HG03066 (cell line): Measurements from ENCODE around the gene ATP5PO.
"Not testable (repeated sequence)": the region's sequence is repeated elsewhere in the genome, so short reads cannot be mapped to it uniquely, and the experiment has no call there.

ENCODE experiments used
- ATAC-seq: cut with Tn5 transposase; IDR thresholded peaks from one replicate; pipeline ENCODE4 v1.9.1; 2021; ENCODE audit warnings: low read depth; ENCODE audit not compliant: unreplicated experiment

ATP5PO gene

DNA sequence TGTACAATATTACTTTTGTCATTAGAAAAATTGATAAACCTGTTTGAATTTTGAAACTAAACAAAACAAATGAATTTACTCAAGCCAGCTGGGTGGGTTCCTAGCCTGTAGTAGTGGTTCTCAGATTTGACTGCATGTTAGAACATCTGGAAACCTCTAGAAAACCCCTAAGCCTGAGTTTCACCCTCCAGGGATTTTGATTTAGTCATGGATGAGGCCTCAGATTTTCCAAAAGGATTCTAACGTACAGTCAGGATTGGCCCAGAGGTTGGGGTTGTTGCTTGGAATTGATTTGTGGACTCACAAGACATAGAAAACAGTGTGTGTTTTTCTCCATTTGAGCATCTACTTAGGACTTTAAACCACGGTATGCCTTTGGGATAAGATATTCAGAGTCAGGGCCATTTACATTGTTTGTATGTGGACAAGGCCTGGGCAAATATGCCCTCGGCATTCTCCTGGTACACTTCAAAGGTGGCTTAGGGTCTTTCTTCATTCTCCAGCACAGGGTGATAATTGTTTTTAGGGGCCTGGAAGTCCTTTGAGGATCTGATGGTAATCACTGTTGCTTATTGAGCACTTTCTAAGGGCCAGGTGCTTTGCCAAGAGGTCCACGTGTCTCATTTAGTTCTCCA lies 42.6 kb downstream of the ATP5PO start:
- no peak for ATAC-seq

DNA sequence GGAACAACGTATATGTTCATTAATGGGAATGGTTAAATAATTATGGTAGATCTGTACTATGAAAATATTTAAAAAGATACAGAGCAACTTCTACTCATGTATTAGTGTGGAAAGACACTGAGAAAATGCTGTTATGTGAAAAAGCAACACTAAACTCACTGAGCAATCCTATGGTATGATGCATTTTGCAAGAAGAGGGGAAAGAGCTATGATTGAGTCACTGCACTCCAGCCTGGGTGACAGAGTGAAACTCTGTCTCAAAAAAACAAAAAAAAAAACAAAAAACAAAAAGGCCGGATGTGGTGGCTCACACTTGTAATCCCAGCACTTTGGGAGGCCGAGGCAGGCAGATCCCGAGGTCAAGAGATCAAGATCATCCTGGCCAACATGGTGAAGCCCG lies 44.4 kb downstream of the ATP5PO start:
- ATAC-seq = no peak

DNA sequence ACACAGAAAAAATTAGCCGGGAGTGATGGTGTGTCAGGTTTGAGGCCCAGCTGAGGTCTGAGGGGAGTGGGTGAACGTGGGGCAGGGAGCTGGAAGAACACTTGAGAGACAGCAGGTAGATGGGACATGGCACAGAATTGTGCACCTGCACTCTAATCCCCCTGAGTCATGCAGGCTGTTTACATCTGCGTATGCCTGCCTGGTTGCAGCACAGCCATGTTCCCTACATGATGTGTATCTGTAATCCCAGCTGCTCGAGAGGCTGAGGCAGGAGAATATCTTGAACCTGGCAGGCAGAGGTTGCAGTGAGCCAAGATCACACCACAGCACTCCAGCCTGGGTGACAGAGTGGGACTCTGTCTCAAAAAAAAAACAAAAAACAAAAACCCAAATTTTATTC lies 44.8 kb downstream of the ATP5PO start:
- no peak for ATAC-seq

DNA sequence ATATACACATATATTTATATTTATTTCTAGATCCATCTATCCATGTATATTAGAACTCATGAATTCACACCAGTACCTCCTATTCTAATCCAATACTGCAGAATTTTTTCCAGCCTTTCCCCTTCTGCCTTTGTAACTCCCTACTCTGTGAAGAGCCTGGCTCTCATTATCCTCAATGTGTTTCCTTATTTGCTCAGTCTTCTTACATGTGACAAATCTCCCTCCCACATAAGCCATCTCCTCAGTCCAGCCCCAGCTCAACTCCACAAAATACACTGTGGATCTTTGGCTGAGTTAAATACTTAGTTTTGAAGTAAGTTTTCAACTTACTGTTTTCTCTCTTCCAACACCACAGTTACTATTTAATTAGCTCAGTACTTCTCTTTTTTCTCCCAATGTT lies 45.7 kb downstream of the ATP5PO start:
- ATAC-seq = no peak

DNA sequence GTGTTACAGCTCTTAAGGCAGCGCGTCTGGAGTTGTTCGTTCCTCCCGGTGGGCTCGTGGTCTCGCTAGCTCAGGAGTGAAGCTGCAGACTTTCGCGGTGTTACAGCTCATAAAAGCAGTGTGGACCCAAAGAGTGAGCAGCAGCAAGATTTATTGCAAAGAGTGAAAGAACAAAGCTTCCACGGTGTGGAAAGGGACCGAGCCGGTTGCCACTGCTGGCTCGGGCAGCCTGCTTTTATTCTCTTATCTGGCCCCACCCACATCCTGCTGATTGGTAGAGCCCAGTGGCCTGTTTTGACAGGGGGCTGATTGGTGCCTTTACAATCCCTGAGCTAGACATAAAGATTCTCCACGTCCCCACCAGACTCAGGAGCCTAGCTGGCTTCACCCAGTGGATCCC lies 47.7 kb downstream of the ATP5PO start:
- not testable (repeated sequence) for ATAC-seq

DNA sequence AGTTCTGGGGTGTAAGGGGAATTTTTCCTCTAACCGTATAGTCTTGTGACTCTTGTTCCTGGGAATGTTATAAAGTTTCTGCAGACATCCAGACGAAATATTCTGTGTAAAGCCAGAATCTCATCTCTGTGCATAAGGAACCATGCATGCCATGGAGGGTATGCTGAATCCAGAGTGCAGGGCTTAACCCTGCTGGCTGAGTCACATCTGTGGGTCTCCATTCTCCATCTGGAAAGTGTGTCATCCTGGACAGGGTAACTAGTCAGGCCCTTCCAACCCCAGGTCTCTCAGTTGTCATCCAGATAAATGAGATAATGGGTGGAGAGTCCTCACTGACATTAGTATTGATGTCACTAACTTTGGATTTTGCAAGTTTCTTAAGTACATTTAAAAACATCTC lies 48.8 kb downstream of the ATP5PO start:
- no peak for ATAC-seq

DNA sequence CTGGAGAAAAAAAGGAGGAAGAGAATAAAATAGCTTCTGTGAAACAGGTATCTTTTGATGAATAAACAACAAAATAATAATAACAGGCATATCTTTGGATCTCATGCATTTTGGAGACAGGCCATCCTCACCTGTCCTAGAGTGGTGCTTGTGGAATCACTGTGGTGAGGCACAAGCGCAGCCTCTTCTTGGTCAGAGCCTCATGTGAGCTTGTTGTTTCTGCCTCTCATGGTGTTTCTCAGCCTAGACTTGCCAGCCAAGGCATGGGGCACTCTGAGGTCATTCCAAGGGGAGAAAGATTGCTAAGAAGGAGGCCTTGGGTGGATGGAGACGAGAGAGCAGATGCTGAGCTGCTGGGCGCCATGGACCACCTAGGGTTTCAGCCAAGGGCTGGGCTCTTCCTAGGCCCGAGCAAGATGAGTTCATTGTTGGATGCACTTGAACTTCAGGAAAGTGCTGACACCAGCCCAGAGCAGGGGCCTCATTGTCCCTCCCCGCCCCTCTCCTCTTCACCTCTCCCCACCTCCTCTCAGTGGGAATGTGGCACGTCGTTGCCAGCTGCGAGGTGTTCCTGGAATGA lies 49.5 kb downstream of the ATP5PO start:
- no peak for ATAC-seq

DNA sequence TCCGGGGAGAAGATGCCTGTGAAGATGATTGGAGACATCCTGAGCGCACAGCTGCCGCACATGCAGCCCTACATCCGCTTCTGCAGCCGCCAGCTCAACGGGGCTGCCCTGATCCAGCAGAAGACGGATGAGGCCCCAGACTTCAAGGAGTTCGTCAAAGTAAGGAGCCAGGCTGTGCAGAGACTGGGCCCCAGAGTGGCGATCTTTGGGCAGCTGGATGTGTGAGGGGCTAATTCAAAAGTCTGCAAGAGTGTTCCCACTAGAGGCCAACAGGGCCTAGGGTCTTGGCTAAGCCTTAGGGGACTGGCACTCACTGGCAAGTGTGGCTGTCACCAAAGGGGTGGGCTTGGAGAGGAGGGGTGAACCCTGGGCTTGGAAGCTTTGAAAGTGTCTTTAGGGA lies 50.4 kb downstream of the ATP5PO start:
- no peak for ATAC-seq

DNA sequence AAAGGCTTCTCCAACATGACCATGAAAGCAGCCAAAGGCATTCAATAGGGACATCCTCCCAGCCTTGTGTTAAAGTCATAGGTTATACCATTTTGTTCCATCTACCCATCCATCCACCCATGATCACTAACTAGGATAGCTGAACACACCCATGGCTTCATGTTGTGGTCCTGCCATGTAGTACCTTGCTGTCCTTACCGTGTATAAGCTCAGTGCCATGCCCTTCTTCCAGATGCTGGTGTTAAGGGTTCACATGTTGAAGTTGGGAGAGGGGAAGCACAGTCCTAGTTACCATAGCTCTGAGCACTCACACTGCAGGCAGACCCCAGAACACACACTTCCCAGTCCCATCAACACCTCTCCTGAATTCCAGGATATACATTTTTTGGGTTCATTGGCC lies 51.5 kb downstream of the ATP5PO start:
- no peak for ATAC-seq

DNA sequence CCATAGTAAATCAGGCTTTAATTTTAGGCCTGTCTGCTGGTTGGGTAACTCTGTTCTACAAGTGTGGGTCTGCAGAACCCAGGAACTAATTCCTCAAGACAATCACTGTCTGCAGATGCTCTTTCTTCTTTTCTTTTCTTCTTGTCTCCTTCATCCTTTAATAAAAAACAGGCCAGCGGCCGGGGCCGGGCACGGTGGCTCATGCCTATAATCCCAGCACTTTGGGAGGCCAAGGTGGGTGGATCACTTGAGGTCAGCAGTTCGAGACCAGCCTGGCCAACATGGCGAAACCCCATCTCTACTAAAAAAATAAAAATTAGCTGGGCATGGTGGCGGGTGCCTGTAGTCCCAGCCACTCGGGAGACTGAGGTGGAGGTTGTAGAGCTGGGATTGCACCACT lies 52.4 kb downstream of the ATP5PO start:
- not testable (repeated sequence) for ATAC-seq

DNA sequence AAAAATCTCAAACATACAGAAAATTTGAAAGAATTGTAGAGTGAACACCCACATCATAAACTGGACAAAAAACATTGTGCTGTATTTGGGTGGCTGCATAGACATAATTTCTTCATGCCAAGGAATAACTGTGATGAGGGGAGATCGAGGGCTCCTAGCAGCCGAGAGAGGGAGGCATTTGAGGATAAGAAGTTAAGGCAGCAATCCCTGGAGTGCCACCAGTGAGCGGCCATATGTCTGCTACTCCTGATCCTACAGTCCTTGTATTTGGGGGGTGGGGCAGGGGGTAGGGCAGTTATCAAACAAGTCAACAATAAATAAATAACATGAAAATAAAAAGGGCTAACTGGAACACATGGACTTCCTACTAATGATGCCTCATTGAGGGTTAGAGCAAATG lies 54.5 kb downstream of the ATP5PO start:
- no peak for ATAC-seq

DNA sequence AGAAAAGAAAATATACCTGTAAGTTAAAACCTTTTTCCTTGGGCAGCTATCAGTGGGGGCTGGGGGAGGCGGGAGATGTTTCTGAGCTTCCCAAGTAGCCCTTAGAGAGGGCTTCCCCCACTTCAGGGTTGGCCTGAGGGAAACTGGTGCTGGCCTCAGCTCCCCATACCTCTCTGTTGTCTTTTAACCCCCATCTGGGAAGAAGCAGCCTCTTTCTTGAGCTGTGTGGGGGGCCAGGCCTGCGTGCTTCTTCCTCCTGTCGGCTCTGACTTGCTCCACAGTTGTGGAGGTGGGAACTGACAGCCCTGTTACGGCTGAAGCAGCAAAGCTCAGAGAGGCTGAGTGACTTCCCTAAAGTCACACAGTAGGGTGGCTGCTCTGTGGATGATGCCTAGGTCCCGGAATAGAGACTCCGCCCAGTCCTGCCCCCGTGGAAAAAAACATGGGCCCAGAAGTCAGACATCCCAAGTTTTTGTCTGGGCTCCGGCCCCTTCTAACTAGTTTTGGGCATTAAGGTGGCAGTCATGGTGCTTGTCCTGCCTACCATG lies 55.2 kb downstream of the ATP5PO start:
- no peak for ATAC-seq

DNA sequence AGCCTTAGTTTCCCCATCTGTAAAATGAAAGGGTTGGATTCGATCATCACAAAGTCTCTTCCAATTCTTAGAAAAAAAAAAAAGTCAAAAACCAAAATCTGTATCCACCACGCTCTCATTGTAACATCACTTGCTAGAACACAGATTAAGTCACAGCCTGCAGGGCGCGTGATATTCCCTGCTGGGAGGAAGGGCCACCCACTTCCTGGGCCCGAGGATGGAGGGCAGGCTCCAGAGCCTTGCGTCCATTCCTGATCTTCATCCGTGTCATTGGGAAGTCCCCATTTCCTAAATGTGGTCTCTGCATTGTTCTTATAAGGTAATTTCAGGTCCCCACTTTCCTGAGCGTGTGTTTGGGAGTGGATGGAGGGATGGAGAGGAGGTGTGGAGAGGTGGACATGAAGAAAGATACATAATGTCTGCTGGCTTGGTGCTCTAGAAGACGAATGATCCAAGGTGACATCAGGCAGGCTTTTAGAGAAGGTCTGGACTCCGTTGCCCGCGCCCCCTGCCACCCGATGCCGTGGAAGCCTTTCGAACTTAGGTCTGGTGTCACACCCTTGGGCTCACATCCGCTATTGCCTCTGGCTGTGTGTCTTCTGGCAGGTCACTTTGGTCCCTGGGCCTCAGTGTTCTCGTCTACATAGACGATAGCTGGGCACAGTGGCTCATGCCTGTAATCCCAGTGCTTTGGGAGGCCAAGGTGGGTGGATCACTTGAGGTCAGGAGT lies 56.1 kb downstream of the ATP5PO start:
- no peak for ATAC-seq

DNA sequence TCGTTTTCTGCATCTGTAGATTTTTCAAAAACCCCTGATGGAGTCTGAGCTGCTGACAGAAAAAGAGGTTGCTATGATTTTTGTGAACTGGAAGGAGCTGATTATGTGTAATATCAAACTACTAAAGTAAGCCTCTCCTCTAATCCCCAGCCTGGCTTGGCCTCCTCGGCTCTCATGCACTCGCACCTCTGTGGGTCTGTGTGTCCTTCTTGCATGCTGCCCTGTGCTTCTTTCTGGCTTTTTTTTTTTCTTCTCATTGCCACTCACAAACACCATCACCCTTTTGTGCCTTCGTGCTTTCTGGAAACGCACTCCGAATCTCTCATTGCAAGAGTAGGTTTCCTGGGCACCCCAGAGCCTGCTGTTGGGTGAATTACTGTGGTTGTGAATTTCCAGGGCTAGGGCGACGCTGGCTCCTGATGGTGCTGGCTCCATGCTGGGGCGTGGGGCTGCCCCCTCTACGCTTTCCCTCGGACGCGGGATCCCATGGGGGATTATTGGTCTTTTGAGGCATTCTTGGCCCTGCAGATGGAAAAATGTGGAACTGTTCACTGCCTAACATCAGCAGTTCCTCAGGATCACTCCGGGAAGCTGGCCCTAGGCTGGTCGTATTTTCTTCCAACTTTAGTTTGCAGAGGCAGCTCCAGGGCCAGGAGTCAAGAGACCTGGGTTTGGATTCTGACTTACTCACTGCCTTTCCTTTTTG lies 56.8 kb downstream of the ATP5PO start:
- no peak for ATAC-seq

DNA sequence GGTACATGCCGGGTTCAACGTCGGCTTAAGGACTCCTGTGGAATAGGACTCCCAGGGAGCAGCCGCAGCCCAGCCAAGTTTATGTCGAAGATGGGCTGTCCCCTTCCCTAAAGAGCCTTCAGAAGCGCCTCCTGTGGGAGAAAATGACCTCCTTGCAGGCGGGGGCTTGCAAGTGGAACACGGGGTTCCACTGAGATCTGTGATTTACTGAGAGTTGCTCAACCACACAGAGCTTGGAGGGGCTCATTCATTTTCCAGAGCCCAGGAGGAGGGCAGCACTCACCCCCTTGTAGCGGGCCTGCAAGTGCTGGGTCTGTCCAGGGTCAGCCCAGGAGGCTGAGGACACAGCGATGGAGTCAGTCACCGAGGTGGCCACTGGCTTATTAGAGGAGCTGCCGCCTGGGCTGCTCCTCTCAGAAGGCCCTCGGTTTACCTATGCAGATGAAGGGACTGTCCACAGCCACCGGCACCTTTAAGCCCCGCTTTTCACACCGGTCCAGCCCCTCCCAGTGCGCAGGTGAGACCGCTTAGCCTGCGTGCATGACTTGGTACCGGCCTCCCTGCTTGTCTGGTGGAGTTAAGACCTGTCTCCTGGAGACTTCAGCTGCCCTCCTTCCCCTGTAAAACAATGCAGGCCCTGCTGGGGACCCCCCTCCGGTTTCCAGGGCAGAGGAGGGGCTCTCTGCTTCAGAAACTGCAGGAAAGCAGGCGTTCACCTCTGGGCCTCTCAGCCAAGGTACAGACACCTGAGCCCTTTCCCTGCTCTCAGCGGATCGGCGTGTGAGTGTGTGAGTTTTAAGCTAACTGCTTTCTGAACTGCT lies 57.5 kb downstream of the ATP5PO start:
- no peak for ATAC-seq

DNA sequence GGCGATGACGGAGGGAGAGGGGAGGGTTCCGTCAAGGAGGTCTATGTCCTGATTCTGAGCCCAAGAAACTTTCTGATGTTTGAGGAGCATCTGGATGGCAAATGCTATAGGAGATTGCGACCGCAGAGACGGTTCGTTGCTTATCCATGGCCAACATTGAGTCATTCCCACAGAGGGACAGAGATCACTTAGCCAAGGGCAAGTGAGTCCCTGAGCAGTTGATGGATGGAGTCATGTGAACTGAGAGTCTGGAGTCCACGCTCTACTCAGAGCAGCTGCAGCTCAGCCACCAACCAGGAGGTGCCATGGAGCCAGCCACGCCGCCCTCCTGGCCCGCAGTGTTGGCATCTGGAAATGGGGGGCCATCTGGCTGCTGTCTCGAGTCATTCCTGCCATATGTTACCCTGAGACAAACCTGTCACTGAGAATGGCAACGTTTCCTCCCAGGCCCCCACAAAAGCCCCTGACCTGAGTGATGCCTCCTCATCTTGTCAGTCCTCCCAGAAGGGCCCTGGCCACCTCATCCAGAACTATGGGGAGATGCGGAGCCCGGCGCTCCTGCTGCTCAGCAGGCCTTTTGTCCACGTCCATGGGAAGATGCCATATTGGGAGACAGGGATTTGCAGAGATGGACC lies 58.6 kb downstream of the ATP5PO start:
- ATAC-seq = no peak

DNA sequence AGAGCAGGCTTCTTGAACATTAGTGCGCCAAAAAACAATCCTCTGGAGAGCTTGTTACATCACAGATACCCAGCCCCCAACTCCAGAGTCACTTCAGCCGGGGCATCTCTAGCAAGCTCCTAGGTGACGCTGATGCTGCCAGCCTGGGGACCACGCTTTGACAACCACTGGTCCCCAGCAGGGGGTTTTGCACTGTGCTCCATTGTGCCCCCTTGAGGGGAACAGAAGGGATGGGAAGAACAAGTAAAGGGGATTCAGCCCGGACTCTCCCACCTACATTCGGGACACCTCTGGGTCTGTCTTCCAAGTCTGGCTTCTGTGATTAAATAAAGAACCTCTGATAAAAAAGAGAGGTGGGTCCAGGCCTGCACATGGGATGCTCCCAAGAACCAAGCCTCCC lies 60.4 kb downstream of the ATP5PO start:
- ATAC-seq = no peak

DNA sequence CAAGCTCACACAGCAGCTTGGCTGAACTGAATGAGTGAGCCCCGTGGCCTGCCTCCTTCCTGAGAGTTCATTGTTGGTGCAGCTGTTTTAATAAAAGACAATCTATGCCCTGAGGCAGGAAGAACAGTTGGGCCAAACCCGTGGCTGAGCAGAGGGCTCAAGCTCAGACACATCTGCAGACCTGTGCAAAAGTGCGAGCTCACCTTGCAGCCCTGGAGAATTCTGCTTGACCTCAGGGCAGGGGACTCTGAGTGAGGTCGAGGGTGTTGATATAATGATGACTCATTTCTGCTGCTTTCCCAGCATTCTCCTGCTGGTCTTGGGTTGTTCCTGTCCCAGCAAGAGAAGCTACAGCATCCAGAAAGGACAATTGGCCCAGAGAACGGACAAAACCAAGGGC lies 61.0 kb downstream of the ATP5PO start:
- ATAC-seq = no peak
